NOMO-1 treated with DMSO at 0.1 percent for 48 hours (cell line): ENCODE measurements around the gene HYAL3.
"Not testable (repeated sequence)": the region's sequence is repeated elsewhere in the genome, so short reads cannot be mapped to it uniquely, and the experiment has no call there.

Experiments used
- DNase-seq: peaks from one replicate; lab custom pipeline; 2025; ENCODE audit not compliant: unreplicated experiment; lab: John Stamatoyannopoulos, UW

The HYAL3 gene

DNA sequence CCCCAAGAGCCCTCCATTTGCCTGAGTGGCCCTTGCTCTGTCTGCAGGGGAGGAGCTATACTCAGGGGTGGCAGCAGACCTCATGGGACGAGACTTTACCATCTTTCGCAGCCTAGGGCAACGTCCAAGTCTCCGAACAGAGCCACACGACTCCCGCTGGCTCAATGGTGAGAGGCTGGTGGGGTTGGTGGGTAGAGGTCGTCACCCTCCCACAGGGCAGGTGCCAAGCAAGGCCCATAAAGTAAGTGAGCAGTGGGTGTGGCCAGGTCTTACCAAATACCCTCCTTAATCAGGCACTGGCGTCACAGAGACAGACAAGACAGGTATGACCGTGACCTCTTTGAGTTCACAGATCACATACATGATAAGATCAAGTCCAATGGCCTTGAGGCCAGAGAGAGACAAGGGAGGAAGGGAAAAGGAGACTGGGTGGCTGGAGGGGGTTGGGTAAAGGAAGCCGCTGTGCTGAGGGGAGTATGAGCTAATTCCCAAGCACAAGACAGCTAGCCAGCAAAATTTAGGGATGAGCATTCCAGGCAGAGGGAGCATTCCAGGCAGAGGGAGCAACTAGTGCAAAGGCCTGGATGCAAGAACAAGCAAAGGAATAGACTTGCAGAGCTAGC, 27.8 kb downstream of the HYAL3 start:
- no peak for DNase-seq

DNA sequence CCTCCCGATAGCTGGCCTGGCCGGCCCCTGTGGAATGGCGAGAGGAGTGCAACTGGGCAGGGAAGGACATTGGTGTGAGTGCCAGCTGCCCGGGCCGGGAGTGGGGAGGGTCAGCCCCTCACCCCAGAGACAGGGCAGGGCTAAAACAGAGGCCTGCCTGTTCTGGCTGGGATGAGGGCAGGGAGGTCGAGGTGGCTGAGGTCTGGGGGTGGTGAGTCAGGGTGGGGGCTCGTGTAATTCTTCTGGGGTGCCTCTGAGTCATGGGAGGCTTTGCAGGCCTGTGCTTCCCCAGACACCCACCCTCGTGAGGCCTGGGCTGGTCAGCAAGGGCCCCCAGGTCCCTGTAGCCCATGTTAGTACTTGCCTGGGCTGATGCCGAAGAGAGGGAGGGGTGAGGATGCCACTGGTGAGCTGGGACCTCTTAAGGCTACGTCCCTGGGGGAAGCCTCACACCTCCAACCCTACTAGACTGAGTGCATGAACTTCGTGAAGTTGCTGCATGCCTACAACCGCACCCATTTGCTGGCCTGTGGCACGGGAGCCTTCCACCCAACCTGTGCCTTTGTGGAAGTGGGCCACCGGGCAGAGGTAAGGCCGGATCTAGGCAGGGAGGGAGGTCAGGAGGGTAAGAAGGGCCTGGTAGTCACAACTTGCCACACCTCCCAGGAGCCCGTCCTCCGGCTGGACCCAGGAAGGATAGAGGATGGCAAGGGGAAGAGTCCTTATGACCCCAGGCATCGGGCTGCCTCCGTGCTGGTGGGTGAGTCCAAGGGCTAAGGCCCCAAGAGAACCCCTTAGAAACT, 28.6 kb downstream of the HYAL3 start:
- no peak for DNase-seq

GRCh38 chr3:50269977-50270413, 29.2 kb downstream of the HYAL3 start:
- DNase-seq: no peak

DNA sequence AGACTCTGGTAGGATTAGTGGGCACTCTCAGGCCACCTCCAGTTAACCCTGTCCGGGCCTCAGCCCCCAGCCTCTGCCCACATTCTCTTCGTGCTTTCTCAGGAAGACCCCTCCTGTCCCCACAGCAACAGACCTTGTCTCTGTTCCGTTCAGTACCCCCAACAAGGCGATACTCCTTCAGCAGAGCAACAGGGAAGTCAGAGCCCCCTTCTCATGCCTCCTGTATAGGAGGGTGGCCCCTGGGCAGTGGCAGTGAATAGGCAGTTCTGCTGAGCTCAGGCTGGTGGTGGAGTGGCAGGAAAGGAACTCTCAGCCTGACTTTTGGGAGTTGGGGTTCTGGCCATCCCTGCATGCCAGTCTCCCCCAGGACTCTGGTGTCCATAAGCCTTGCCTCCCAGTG, 29.7 kb downstream of the HYAL3 start:
- DNase-seq: no peak

GRCh38 chr3:50268703-50269451, 30.3 kb downstream of the HYAL3 start, which contains the start of gene SEMA3B:
Gene SEMA3B, plus strand, starts transcription at chr3:50269147. Its CDS starts 94 bp downstream, at chr3:50269241.
- no peak for DNase-seq

- DNase-seq: no peak
Observed at GRCh38 chr3:50268276-50268675, 30.9 kb downstream of the HYAL3 start.

GRCh38 chr3:50267280-50267913, 31.8 kb downstream of the HYAL3 start:
- no peak for DNase-seq

DNA sequence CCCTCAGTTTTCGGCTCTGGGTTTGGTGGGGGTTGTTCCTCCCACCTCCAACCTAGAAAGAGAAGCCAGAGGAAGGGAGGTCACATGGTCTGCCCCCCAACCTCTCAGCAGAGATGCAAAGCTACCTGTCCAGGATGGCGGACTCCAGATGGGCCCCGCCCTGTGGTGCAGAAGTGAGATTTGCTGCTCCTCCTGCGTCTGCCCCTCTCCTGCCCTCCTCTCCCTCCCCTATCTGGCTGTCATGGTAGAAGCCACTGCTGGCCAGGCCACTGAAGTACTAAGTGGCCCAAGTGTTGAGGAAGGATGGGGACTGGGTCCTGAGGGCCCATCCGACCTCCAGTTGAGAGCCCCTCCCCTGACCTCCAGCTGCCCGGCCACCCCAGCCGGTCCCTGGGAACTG, 32.4 kb downstream of the HYAL3 start:
- no peak for DNase-seq

GRCh38 chr3:50266017-50266416, 33.2 kb downstream of the HYAL3 start:
- DNase-seq: no peak

- DNase-seq: no peak
Observed at GRCh38 chr3:50265571-50265970, 33.6 kb downstream of the HYAL3 start.

DNA sequence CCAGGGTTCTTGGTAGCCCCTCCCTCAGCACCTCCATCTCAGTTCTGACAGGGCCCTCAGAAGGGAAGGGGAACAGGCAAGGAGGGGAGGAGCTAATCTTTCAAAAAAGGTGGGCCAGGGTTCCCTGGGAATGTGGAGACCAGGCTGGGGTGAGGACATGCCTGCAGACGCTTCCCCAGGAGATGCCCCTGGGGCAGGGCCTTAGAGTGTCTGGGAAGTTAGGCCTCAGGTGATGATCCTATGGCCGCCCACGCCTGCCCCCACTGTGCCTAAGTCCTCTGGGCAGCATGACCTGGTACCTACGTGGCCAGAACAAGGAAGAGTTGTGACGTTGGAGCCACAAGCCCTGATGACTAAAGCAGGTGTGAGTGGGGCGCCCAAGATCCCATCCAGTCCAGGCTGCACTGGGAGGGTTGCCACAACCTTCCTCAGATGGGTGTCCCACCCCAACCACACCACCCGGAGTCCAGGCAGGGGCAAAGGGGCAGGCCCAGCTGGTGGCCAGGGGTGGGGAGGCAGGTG, 34.2 kb downstream of the HYAL3 start:
- DNase-seq: no peak

- DNase-seq: no peak
Observed at GRCh38 chr3:50264383-50264963, 34.7 kb downstream of the HYAL3 start.

DNA sequence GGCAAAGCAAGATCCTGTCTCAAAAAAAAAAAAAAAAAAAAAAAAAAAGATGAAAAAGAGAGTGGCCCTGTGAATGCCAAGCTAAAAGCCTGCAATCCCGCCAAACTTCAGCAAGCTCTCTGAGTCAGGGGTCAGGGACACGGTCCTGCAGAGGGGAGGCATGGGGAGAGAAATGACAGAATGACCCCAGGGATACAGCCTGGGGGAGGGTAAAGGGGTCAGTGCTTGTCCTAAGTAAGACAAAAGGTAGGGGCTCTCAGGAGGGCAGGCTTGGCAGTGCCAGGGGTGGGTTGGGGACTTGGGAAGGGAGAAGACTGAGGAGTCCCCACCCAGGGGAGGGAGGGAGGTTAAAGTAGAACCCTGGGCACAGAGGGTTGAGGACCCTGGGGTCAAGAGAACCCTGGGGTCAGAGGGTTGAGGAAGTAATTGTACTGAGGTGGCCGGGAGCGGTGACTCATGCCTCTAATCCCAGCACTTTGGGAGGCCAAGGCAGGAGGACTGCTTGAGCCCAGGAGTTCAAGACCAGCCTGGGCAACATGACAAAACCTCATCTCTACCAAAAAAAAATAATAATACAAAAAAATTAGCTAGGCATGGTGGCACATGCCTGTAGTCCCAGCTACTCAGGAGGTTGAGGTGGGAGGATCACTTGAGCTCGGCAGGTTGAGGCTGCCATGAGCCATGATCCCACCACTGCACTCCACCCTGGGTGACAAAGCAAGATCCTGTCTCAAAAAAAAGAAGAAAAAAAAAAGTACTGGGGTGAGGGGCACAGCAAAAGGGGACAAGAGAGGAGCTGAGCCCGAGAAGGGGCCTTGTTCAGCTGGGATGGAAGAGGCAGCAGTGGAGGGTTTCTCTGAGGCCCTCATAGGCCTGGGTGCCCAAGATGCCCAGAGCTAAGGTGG, 35.5 kb downstream of the HYAL3 start:
- DNase-seq: no peak

GRCh38 chr3:50262778-50263177, 36.4 kb downstream of the HYAL3 start:
- no peak for DNase-seq

DNA sequence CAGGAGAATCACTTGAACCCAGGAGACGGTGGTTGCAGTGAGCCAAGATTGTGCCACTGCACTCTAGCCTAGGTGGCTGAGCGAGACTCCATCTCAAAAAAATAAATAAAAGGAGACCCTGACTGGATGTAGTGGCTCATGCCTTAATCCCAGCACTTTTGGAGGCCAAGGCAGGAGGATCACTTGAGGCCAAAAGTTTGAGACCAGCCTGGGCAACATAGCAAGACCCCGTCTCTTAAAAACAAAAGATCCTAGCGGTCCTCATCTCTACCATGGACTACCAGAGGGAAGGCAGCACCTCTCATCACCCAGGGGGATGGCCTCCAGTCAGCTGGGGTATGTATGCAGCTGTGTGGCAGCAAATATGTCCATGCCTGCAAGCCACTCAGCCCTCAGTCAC, 37.0 kb downstream of the HYAL3 start:
- not testable (repeated sequence) for DNase-seq

- no peak for DNase-seq
Observed at GRCh38 chr3:50261505-50261904, 37.7 kb downstream of the HYAL3 start.

GRCh38 chr3:50260942-50261441, 38.2 kb downstream of the HYAL3 start:
- no peak for DNase-seq

- peak; percentile 70 for DNase-seq
Observed at GRCh38 chr3:50260027-50260941, 38.9 kb downstream of the HYAL3 start.
